SK-N-MC (cell line): ENCODE results near the gene PNLIPRP3.

Experiments used
- EZH2 ChIP-seq: fragments of 200-600 bp; sonication (generic); IDR thresholded peaks from one replicate; pipeline ENCODE4 v1.6.1; 2017; ENCODE audit warnings: antibody characterized with exemption
- FOXP2 ChIP-seq: optimal IDR thresholded peaks from 2 replicates; pipeline ENCODE3; 2011; ENCODE audit warnings: mild to moderate bottlenecking, moderate library complexity; ENCODE audit not compliant: insufficient read depth; ENCODE audit errors: extremely low read length, control extremely low read depth
- POLR2AphosphoS5 ChIP-seq: IDR thresholded peaks from 2 replicates; pipeline ENCODE4 v1.6.1; 2012; ENCODE audit warnings: mild to moderate bottlenecking, low read depth, low read length, borderline replicate concordance

GRCh38 chr10:116450861-116451260, 23.2 kb downstream of the PNLIPRP3 start:
- TF ChIP-seq EZH2 (no peak), POLR2AphosphoS5 (no peak), FOXP2 (no peak)
